ENCODE measurements around the gene FOXN4.
A peak's percentile ranks its signal among the peaks of the same experiment; 100 is the strongest.

The FOXN4 gene

DNA sequence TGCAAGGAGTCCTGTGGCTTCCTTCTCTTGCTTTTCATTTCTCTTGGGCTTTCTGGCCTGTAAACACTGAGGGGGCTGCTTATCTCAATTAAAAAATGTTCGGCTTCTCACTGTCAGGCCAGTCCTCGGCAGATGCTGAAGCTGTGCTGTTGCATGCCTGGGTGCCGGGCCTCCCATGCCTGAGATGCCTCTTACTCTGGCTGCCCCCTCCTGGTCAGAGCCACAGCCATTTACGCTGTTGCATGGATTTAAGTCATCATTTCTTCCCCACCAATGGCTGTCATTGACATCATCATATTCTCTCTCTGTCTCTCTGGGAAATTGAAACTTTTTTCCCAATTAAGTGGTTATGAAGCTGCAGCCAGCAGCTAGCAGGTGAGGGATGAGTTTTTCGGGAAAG is 53.7 kb downstream of the FOXN4 start:
- peak; percentile 5 for DNase-seq

DNA sequence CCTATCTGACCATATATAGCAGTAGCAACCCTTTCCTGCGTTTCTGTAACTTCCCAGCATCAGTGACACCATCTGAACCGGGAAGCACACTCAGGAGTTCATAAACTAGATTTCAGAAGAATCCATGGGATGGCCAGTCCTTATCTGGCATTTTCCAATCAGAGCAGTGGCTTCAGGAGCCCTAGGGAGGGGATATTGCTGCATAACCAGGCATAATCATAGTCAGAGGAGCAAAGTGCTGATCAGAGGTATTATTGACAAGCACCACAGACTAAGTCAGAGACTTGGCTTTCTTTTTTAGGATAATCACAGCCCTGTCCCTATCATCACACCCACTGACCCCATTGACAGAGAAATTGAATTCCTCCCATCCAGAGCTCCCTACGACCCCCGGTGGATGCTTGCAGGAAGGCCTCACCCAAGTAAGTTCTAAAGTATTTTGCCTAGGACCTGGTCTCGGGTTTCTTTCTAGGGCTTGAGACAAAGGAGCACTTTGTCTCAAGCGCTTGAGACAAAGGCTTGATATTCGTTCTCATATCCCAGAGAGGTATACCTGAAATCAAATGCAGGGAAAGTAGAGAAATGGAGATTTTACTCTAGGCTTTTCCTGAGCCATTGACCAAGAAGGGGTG is 55.1 kb downstream of the FOXN4 start:
- no peak for DNase-seq

DNA sequence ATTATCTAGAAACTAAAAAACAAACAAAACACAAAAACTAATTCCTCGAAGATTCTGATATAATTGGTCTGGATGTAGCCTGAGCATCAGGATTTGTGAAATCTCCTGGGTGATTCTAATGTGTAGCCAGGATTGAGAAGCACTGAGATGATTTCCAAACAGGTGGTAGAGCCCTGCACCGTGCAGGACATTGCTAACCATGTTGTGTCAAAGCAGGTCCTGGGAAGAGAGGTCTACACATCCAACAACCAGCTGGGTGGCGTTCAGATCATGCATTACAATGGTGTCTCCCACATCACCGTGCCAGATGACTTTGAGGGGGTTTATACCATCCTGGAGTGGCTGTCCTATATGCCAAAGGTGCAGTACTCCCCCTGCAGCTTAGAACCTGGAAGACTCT is 56.3 kb downstream of the FOXN4 start:
- no peak for DNase-seq

DNA sequence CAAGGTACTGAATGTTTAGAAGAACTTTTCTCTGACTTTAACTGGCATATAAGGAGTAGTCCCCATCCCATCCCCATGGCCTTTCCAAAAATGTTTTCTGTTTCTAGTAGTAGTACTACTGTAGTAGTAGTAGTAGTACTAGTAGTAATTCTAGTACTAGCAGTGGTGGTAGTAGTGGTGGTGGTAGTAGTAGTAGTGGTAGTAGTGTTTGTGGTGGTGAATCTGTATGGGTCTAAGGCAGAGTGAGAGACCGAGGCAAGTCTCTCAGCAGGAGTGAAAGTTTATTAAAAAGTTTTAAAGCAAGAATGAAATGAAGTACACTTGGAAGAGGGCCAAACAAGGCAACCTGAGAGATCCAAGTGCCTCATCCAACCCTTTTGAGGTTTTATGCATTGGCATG is 58.6 kb downstream of the FOXN4 start:
- DNase-seq = no peak

DNA sequence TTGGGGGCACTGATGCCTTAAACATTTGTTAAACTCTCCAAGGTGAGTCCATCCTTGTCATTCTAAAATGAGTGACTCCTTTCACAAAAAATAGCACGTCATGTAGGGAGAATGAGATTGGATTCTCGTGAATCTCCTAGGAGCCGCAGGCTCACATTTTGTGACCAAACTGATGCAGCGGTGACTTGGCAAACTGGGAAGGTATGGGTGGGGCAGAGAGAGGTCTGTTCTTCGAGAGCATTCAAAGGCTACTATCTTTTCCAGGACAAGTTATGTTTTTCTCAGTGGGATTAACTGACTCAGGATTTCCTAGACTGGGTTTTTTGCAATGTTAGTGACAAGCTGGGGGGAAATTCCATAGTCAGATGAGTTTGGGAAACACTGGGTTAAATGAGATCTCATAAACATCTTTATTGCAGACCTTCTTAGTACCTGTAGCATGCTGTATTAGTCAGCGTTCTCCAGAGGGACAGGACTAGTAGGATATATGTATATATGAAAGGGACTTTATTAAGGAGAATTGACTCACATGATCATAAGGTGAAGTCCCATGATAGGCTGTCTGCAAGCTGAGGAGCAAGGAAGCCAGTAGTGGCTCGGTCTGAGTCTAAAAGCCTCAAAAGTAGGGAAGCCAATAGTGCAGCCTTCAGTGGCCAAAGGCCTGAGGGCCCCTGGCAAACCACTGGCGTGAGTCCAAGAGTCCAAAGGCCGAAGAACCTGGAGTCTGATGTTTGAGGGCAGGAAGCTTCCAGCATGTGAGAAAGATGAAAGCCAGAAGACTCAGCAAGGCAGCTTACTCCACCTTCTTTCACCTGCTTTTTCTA is 61.0 kb downstream of the FOXN4 start:
- DNase-seq = no peak

DNA sequence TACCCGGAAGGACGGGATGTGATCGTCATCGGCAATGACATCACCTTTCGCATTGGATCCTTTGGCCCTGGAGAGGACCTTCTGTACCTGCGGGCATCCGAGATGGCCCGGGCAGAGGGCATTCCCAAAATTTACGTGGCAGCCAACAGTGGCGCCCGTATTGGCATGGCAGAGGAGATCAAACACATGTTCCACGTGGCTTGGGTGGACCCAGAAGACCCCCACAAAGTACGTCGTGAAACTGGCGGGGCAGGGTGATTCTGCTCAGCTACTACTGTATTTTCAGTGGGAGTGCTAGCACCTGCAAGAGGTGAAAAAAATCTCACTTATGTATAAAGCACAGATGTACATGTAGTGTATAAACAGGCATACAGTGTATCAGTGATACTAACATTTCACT is 62.9 kb downstream of the FOXN4 start:
- DNase-seq = no peak

DNA sequence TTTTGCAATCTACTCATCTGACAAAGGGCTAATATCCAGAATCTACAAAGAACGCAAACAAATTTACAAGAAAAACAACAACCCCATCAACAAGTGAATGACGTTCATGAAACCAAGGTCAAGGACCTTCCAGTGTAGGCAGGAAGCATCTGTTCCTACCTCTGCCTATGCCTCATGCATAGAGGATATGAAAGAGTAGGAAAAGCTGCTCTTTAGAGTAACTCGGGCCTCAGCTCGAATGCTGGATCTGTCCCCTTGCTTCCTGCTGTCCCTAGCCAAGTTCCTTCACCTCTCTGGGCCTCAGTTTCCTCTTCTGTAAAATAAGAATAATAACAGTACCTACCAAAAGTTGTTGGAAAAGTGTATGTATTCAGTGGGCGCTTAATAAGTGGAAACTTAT is 65.0 kb downstream of the FOXN4 start:
- no peak for DNase-seq

DNA sequence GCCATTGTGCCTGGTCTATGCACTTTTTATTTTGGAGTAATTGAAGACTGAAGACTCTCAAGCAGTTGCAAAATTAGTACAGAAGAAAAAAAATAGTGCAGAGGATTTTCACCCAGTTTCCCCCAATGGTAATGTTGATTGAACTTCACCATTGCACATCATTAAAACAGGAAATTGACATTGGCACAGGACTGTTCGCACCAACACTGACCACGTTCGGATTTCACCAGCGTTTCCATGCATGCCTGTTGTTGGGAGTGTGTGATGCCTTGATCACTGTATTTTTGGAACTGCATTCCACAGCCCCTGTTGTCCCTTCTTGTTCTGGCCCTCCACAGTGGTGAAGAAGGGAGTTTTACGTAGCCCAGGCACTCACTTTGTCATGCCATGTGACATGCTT is 67.1 kb downstream of the FOXN4 start:
- DNase-seq = no peak

DNA sequence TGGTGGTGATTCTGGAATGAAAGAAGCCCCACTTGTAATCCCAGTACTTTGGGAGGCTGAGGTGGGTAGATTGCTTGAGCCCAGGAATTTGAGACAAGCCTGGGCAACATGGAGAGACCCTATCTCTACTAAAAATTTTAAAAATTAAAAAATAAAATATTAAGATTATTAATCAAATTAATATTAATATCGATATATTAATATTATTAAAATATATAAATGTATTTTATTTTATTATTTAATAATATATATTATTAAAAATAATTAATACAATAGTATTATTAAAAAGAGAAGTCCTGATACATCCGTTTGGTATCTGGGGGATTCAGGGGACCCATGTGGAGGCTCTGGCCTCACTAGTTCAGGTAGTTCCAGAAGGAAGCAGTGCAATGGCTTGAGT is 68.7 kb downstream of the FOXN4 start:
- no peak for DNase-seq

DNA sequence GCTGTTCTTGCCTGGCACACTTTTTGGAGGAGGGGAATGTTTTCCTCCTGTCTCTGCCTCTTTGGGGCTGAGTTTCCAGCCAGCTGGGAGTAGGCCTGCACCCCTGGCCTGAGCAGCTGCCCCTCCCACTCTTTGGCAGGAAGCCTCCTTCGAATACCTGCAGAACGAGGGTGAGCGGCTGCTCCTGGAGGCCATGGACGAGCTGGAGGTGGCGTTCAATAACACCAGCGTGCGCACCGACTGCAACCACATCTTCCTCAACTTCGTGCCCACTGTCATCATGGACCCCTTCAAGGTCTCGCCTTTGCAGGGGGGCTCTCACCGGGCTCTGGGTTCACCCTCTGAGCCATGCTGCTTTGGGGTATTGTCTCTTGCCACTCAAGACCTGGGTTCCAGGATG is 69.4 kb downstream of the FOXN4 start:
- no peak for DNase-seq

DNA sequence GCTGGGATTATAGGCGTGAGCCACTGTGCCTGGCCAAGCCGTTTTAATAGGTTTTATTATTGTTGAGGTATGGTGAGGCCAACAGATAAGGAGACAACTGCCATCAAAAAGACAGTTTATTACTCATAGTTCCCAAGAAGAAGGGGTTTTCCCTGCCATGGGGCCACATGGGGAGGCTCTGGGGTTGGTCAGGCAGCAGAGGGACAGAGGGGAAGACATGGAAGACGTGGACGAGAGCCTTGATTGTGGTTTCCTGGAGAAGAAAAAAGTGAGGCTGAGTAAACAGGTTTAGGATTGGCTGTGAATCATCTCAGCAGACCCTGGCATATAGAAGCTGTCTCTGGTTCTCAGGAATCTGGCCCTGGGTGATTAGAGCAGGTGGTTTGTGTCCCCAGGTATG is 69.9 kb downstream of the FOXN4 start:
- DNase-seq = no peak

DNA sequence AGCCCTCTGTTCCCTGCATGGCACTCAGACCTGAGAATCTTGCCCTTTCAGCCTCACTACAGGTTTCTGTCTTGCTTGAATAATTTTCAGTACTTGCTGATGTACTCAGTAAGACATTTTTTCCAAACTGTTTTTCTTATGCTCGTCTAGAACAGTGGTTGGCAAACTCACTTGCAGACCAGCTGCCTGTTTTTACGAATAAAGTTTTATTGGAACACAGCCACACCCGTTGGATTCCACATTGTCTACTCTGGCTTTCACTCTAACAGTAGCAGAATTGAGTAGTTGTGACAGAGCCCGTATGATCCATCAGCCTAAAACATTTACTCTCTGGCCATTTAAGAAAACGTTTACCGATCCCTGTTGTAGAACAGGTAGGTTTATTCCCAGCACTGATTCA is 72.8 kb downstream of the FOXN4 start:
- no peak for DNase-seq

DNA sequence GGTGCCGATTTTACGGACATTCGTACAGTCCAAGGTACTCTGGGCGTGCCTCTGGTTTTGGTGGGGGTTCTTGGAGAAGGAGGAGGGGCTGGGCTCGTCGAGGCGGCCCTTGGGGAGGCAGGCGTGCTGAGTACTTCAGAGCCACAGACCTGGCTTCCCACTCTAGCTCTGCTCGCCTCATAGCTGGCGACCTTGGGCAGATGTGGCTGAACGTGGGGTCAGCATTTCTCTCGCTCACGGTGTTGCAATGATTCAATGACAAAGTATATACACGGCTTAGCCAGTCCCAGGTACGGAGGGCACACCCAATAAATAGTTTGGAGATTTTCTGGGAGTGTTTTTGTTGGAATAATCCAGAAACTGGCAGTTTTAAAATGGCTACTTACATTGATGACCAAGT is 75.1 kb downstream of the FOXN4 start:
- DNase-seq = no peak

DNA sequence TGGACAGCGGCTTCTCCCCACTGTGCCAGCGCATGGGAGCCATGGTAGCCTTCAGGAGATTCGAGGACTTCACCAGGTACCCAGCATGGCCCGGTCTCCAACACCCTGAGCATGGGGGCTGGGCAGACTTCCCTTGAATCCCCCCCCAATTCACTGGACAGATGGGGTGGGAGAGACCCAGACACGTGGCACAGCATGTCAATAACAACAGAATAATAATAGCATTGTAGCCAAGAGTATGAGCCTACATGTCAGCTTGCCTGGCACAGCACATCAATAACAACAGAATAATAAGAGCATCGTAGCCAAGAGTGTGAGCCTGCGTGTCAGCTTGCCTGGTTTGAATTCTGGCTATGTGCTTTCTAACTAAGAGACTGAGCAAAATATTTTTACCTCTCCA is 76.4 kb downstream of the FOXN4 start:
- no peak for DNase-seq

DNA sequence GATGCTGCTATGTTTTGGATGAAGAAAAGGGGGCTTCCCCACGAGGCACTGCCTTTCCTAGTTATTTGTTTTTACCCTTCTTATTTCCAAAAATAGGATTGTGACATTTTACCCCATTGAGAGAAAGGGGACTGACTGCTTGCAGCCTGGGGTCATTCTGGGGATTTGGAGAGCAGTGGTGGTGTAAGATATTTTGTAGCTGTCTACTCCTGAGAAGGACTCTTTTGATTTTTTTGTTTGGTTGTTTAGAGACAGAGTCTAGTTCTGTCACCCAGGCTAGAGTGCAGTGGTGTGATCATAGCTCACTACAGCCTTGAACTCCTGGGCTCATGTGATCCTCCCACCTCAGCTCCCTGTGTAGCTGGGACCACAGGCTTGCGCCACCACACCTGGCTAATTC is 78.9 kb downstream of the FOXN4 start:
- DNase-seq = no peak

DNA sequence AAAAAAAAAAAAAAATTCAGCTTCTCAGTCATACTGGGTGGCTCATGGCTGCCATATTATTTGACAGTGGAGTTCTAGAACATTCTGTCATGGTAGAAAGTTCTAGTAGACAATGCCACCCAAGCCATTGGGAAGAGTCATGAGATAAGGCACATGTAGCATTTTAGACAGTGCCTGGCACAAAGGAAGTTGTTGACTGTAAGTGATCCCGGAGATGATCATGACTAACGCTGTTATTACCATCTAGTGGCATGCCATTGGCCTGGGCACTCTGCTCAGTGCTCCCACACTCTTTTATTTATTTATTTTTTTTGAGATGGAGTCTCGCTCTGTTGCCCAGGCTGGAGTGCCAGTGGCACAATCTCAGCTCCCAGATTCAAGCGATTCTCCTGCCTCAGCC is 80.4 kb downstream of the FOXN4 start:
- DNase-seq = no peak

All from GDM1 (cell line).